HFF-Myc (cell line): ENCODE data around the gene SLAMF8.

ENCODE experiments used
- DNase-seq: peaks from one replicate; pipeline ENCODE4 v3.0.0-alpha.2; 2011; ENCODE audit warnings: low read depth; ENCODE audit errors: extremely low read depth
- H3K4me3 ChIP-seq: replicated peaks from 2 replicates; pipeline ENCODE4 v1.5.1; 2011; ENCODE audit warnings: low read depth, mild to moderate bottlenecking, control low read depth, low read length
- TF ChIP-seq, protein P1 (sequence below): IDR thresholded peaks from 2 replicates; pipeline ENCODE4 v1.5.1; 2012; ENCODE audit warnings: mild to moderate bottlenecking, low read depth, low read length, control low read depth; ENCODE audit errors: missing control alignments

The SLAMF8 gene

DNA sequence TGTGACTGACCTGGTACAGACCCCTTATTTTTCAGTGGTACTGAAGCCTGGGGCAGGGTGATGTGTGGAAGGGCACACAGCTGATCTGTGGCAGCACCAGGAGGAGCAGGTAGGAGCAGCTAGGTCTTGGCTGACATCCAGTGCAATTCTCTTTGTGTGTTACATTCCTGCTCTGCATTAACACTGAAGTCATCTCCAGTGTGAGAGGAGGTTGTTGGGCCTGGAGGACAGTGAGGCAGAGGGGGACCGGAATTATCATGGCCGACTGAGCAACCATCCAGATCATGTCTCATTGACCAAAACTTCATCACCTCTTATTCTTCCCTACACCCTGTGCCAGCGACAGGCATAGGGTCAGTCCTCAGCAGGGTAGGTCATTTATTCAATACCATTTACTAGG is 1.5 kb downstream of the SLAMF8 start:
- TF ChIP-seq, protein P1, sequence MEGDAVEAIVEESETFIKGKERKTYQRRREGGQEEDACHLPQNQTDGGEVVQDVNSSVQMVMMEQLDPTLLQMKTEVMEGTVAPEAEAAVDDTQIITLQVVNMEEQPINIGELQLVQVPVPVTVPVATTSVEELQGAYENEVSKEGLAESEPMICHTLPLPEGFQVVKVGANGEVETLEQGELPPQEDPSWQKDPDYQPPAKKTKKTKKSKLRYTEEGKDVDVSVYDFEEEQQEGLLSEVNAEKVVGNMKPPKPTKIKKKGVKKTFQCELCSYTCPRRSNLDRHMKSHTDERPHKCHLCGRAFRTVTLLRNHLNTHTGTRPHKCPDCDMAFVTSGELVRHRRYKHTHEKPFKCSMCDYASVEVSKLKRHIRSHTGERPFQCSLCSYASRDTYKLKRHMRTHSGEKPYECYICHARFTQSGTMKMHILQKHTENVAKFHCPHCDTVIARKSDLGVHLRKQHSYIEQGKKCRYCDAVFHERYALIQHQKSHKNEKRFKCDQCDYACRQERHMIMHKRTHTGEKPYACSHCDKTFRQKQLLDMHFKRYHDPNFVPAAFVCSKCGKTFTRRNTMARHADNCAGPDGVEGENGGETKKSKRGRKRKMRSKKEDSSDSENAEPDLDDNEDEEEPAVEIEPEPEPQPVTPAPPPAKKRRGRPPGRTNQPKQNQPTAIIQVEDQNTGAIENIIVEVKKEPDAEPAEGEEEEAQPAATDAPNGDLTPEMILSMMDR = no peak
- H3K4me3 ChIP-seq = no peak overlapping the region
- no peak for DNase-seq

DNA sequence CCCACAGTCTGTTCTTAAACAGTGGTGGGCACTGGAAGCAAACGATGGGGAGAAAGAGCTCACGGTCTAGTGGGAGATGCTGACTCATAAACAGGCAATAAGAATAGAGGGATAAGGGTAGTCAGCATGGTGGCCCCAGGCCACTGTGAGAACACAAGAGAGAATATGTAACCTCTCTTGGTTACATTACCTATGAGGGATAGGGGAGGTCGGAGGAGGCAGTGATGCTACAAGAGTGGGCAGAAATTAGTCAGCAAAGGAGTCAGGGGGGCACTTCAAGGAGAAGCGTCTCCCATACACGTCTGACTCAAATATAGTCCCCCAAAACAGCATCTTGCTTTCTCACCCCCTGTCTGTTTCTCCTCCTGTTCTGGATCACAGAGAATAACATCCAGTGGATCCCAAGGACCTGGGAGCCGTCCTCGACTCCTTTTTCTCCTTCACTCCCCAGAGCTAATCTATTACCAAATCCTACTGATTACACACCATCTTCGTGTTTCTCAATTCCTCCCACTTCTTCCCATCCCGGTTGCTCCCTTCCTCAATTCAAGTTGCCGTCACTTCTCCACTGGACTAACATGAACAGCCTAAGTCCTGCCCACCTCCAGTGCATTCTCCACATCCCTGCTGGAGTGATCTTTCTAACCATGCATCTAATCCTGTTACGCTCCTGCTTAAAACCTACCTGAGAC is 2.1 kb downstream of the SLAMF8 start:
- TF ChIP-seq, protein P1 = no peak
- no peak overlapping the region for H3K4me3 ChIP-seq
- no peak for DNase-seq

DNA sequence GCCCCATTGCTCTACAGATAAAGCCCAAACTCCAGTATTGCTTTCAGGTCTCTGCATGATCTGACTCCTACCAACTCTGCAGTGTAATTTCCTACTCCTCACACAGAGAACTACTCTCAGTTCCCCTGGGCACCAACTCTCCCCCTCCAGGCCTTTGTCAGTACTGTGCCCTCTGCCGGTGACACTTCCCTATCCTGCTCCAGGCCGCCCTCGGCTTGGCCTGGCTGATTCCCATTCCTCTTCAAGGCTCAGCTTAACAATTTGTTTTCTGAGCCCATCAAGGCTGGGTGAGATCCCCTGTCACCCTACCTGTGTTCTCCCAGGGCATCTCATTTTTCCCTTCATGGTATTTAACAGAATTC is 2.6 kb downstream of the SLAMF8 start:
- TF ChIP-seq, protein P1 = peak; percentile 52
- H3K4me3 ChIP-seq = no peak overlapping the region
- DNase-seq = no peak

DNA sequence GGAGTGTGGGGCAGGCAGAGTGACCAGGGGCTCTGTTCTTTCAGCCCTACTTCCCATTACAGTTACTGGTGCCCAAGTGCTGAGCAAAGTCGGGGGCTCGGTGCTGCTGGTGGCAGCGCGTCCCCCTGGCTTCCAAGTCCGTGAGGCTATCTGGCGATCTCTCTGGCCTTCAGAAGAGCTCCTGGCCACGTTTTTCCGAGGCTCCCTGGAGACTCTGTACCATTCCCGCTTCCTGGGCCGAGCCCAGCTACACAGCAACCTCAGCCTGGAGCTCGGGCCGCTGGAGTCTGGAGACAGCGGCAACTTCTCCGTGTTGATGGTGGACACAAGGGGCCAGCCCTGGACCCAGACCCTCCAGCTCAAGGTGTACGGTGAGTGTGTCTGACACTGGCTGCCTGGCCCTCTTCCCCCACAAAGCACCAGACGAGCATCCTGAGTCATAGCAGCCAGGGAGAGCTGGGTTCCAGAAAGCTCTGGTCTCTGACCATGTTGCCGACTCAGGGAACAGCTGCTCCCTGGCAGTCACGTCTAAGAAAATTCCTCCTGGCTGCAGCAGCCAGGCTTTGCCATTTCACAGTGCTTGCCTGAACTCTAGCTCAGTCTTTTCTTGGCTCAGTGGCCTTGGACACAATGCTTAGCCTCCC is 3.3 kb downstream of the SLAMF8 start:
- no peak for DNase-seq
- no peak overlapping the region for H3K4me3 ChIP-seq
- TF ChIP-seq, protein P1 = no peak

DNA sequence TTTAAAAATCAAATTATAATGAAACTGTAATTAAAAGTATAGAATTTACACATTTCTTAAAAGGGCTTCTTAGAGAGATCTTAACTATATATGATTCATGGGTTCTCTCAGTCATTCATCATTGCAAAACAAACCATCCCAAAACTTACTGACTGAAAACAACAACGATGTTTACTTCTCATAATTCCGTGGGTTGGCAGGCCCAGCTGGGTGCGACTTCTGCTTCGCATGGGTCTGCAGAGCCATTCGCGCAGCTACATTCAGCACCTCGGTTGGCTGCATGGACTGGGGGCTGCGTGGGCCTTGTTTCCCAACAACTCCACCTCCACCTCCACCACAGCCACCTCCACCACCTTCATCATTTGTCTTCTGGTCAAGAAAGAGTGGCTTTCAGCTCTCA is 4.0 kb downstream of the SLAMF8 start:
- TF ChIP-seq, protein P1 = no peak
- no peak overlapping the region for H3K4me3 ChIP-seq
- no peak for DNase-seq

DNA sequence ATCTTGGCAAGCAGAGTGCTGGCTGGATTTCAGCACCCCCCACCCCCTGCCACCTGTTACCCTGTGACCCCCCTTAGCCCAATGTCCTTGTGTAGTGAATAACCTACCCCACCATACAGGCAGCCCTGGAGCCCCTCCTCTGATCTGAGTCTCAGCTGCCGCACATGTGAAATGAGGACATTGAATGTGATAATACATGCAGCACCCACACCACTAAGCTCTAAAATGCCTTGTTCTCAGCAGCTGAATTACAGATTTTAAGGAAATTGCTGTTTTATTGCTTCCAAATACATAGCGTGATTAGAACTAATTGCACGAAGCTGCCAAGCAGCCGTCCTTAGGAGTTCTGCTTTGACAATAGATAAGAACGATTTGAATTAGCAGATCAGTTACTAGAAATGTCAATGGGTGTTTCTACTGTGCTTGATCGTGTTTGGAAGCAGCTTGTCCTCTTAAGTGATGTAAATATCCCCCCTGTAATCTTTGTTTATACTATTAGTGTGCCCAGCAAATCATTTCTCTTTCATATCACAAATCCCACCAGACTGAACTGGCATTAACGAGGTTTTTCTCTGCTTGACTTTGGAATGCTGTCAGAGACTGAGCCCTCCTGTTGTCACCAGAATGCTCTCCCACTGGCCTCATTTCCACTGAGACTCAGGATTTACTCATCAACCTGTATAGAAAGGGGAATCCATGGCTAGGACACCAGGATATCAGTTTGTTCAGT is 4.9 kb downstream of the SLAMF8 start:
- DNase-seq = no peak
- TF ChIP-seq, protein P1 = no peak
- no peak overlapping the region for H3K4me3 ChIP-seq
